ENCODE results near the gene DND1. TPM values are rescaled to one million over a fixed set of nuclear protein-coding genes. Genes with fewer than 3 reads are reported as not detected.
"Not testable (repeated sequence)": the region's sequence is repeated elsewhere in the genome, so short reads cannot be mapped to it uniquely, and the experiment has no call there.

Gene DND1
- total RNA-seq (2014; rRNA removed; shearing (Covaris generic)) = 15.5 and 22.0 TPM in 2 replicates
- 7.3 and 8.1 TPM in 2 replicates for polyA plus RNA-seq (2016; fragmentation: Nextera tagmentation; extraction: Ambion mirVana)
- long read RNA-seq, partial matches to known transcripts = 2 of 4 reads
- long read RNA-seq, other reads (novel, unspliced or antisense) = 2 of 4 reads

GRCh38 chr5:140673187-140673976 lies at the start of gene DND1:
Gene DND1 (minus strand): TSS chr5:140673576. CDS start chr5:140673542, 34 bp downstream.
- ATAC-seq (peak; percentile 71), DNase-seq (ENCODE audit: low spot score) (peak; percentile 76)
- Histone ChIP-seq H3F3A (replicated peaks; ENCODE audit: low read depth) (peaks cover 14% of the 10 kb centered on the region; the same call in 1 of the 2 replicates), H3K36me3 (ENCODE audit: insufficient read depth) (peaks cover 14% of the 10 kb centered on the region; the same call in 1 of the 2 replicates), H3K79me2 (replicated peaks; ENCODE audit: insufficient read depth) (no peaks in the 10 kb centered on the region), H3K4me2 (peak within 1 kb of the TSS; percentile 71), H3K9me2 (ENCODE audit: insufficient read depth) (no peaks in the 10 kb centered on the region), H3K4me1 (ENCODE audit: insufficient read depth) (peaks cover 6% of the 10 kb centered on the region), H3K27me3 (ENCODE audit: insufficient read depth) (no peaks in the 10 kb centered on the region), H3K4me3 (peak within 1 kb of the TSS; percentile 57), H2AFZ (peak within 1 kb of the TSS; percentile 52; the same call in 1 of the 2 replicates), H3K27ac (ENCODE audit: low read depth) (peak within 1 kb of the TSS; percentile 55; the same call in 1 of the 2 replicates), H4K20me1 (replicated peaks; ENCODE audit: insufficient read depth) (no peaks in the 10 kb centered on the region)
- Mint-ChIP-seq H3K27me3 (ENCODE audit: insufficient read depth, low read depth, poor library complexity) (peaks cover 9% of the 10 kb centered on the region), H3K36me3 (ENCODE audit: low read depth) (peaks cover 77% of the 10 kb centered on the region), H3K27ac (no peak within 1 kb of the TSS), H3K4me3 (peak within 1 kb of the TSS; percentile 47), H3K4me1 (peaks cover 9% of the 10 kb centered on the region), H3K9me3 (no peaks in the 10 kb centered on the region)
- no peak for TF ChIP-seq STAT1 (IDR thresholded peaks at IDR 0.05; ENCODE audit: unreplicated experiment)
- no peak for TF ChIP-seq NANOG (IDR thresholded peaks at IDR 0.05; ENCODE audit: borderline replicate concordance)
- no peak for TF ChIP-seq EZH2 (IDR thresholded peaks at IDR 0.05; ENCODE audit: low read depth, unreplicated experiment)

DNA sequence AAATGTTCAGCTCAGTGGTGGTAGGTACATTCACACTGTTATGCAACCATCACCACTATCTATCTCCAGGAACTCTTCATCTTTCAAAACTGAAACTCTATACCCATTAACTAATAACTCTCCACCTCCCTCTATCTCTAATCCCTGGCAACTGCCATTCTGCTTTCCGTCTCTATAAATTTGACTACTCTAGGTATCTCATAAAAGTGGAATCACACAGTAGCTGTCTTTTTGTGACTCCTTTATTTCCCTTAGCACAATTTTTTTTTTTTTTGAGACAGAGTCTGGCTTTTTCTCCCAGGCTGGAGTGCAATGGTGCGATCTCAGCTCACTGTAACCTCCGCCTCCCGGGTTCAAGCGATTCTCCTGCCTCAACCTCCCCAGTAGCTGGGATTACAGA lies 48.0 kb upstream of the DND1 start:
- H3K4me3 Mint-ChIP-seq; H2AFZ ChIP-seq; DNase-seq (ENCODE audit: low spot score); H3K4me1 Mint-ChIP-seq; H3K27ac ChIP-seq (ENCODE audit: low read depth); ATAC-seq; H3K4me3 ChIP-seq; H4K20me1 ChIP-seq (replicated peaks; ENCODE audit: insufficient read depth); H3K9me2 ChIP-seq (ENCODE audit: insufficient read depth); H3K36me3 ChIP-seq (ENCODE audit: insufficient read depth); H3K4me2 ChIP-seq; H3K9me3 Mint-ChIP-seq; H3K27me3 Mint-ChIP-seq (ENCODE audit: insufficient read depth, low read depth, poor library complexity); H3K27ac Mint-ChIP-seq; H3F3A ChIP-seq (replicated peaks; ENCODE audit: low read depth); H3K36me3 Mint-ChIP-seq (ENCODE audit: low read depth); H3K27me3 ChIP-seq (ENCODE audit: insufficient read depth); H3K4me1 ChIP-seq (ENCODE audit: insufficient read depth); H3K79me2 ChIP-seq (replicated peaks; ENCODE audit: insufficient read depth): not testable (repeated sequence)

- not testable (repeated sequence) for H3K36me3 Mint-ChIP-seq (ENCODE audit: low read depth); H3K4me1 Mint-ChIP-seq; ATAC-seq; H3K36me3 ChIP-seq (ENCODE audit: insufficient read depth); H3K4me3 Mint-ChIP-seq; H3K4me2 ChIP-seq; H3K27ac ChIP-seq (ENCODE audit: low read depth); H3K4me1 ChIP-seq (ENCODE audit: insufficient read depth); H3K27me3 ChIP-seq (ENCODE audit: insufficient read depth); H3K79me2 ChIP-seq (replicated peaks; ENCODE audit: insufficient read depth); H3K27ac Mint-ChIP-seq; H3K9me2 ChIP-seq (ENCODE audit: insufficient read depth); H3F3A ChIP-seq (replicated peaks; ENCODE audit: low read depth); DNase-seq (ENCODE audit: low spot score); H3K4me3 ChIP-seq; H3K9me3 Mint-ChIP-seq; H3K27me3 Mint-ChIP-seq (ENCODE audit: insufficient read depth, low read depth, poor library complexity); H4K20me1 ChIP-seq (replicated peaks; ENCODE audit: insufficient read depth)
- H2AFZ ChIP-seq = peak overlapping the region; percentile 80; the same call in 1 of the 2 replicates
Observed at GRCh38 chr5:140720738-140721137, 47.4 kb upstream of the DND1 start.

GRCh38 chr5:140718266-140718592 lies 44.9 kb upstream of the DND1 start:
- DNase-seq (ENCODE audit: low spot score) (no peak), ATAC-seq (no peak)
- no peak overlapping the region for H3K27ac ChIP-seq (ENCODE audit: low read depth)
- H4K20me1 ChIP-seq (replicated peaks; ENCODE audit: insufficient read depth) = no peaks in the 10 kb centered on the region
- H3K4me1 ChIP-seq (ENCODE audit: insufficient read depth) = no peaks in the 10 kb centered on the region
- H3K4me1 Mint-ChIP-seq = no peaks in the 10 kb centered on the region
- H3K4me2 ChIP-seq = no peak overlapping the region
- H3K27me3 ChIP-seq (ENCODE audit: insufficient read depth) = no peaks in the 10 kb centered on the region
- no peaks in the 10 kb centered on the region for H3K36me3 Mint-ChIP-seq (ENCODE audit: low read depth)
- H3K36me3 ChIP-seq (ENCODE audit: insufficient read depth) = no peaks in the 10 kb centered on the region
- H3K4me3 ChIP-seq = no peak overlapping the region
- peaks cover 4% of the 10 kb centered on the region; the same call in 1 of the 3 replicates for H3K9me3 Mint-ChIP-seq
- no peaks in the 10 kb centered on the region for H3F3A ChIP-seq (replicated peaks; ENCODE audit: low read depth)
- H2AFZ ChIP-seq = peak overlapping the region; percentile 92
- H3K79me2 ChIP-seq (replicated peaks; ENCODE audit: insufficient read depth) = no peaks in the 10 kb centered on the region
- no peaks in the 10 kb centered on the region for H3K27me3 Mint-ChIP-seq (ENCODE audit: insufficient read depth, low read depth, poor library complexity)
- no peak overlapping the region for H3K27ac Mint-ChIP-seq
- no peaks in the 10 kb centered on the region for H3K9me2 ChIP-seq (ENCODE audit: insufficient read depth)
- H3K4me3 Mint-ChIP-seq = no peak overlapping the region
- TF ChIP-seq EZH2 (IDR thresholded peaks at IDR 0.05; ENCODE audit: low read depth, unreplicated experiment) (no peak), CREB1 (CRISPR knock-in tag; IDR thresholded peaks at IDR 0.05; ENCODE audit: low read depth) (no peak), STAT1 (IDR thresholded peaks at IDR 0.05; ENCODE audit: unreplicated experiment) (no peak), EZH2phosphoT487 (IDR thresholded peaks at IDR 0.05; ENCODE audit: unreplicated experiment) (no peak), ZNF331 (CRISPR knock-in tag; IDR thresholded peaks at IDR 0.05; ENCODE audit: low read depth) (no peak), NANOG (IDR thresholded peaks at IDR 0.05; ENCODE audit: borderline replicate concordance) (no peak), JUNB (IDR thresholded peaks at IDR 0.05; ENCODE audit: unreplicated experiment) (no peak), REST (IDR thresholded peaks at IDR 0.05; ENCODE audit: unreplicated experiment) (no peak)

Data from GM23338 (cell line).